Body of pancreas (tissue), 4 donors: Measurements from ENCODE around the gene RELA.

Source experiments
- CTCF ChIP-seq, 7 experiments: fragments of 450-650 bp in 4 of 7; fragments of 200-600 bp in 3 of 7; sonication (generic) in 3 of 7; IDR thresholded peaks; one replicate each; pipeline ENCODE4 v1.5.1; 2016 to 2019; ENCODE audit warnings: antibody characterized with exemption in 7 of 7
- POLR2A ChIP-seq, 3 donors: fragments of 450-650 bp; IDR thresholded peaks; one replicate each; pipeline ENCODE4 v1.6.1; 2016; ENCODE audit warnings: antibody characterized with exemption in 3 of 3, mild to moderate bottlenecking in 2 of 3

GRCh38 chr11:65617136-65617850, 45.4 kb downstream of the RELA start:
- TF ChIP-seq POLR2A (IDR thresholded peaks at IDR 0.05), result no peak
- TF ChIP-seq CTCF (IDR thresholded peaks at IDR 0.05), result no peak
